H1 (cell line): ENCODE results near the gene CSN3. TPM values are rescaled to one million over a fixed set of nuclear protein-coding genes. Genes with fewer than 3 reads are reported as not detected.
"Not testable (repeated sequence)": the region's sequence is repeated elsewhere in the genome, so short reads cannot be mapped to it uniquely, and the experiment has no call there.

Experiments
- CTCF ChIA-PET: fragments of 300-600 bp; sonication (Branson Sonifier 250); formaldehyde crosslinking; loops from one replicate; lab custom pipeline; 2021; ENCODE audit not compliant: partially characterized antibody; lab: Charles Lee
- POLR2A ChIA-PET: fragments of 300-600 bp; sonication (Branson Sonifier 250); formaldehyde crosslinking; loops from one replicate; lab custom pipeline; 2021; ENCODE audit warnings: inconsistent platforms; ENCODE audit not compliant: partially characterized antibody; lab: Charles Lee
- DNase-seq, 2 experiments: peaks; one replicate each; pipeline versions ENCODE4 v3.0.0 to v3.0.0-alpha.2; 2010 to 2022; ENCODE audit warnings: low spot score in 2 of 2, low read depth in 1 of 2, mixed read lengths in 1 of 2
- FAIRE-seq: peaks from 2 replicates; lab custom pipeline; 2011; peaks lifted over from hg19 to GRCh38; lab: Jason Lieb, UNC
- H2AFZ ChIP-seq: 2 replicates; pipeline ENCODE4 v1.8.1; 2012; ENCODE audit warnings: low read length, inconsistent platforms
- H2AK5ac ChIP-seq: 2 replicates; pipeline ENCODE4 v1.6.1; 2013; ENCODE audit warnings: low read depth, low read length
- H2BK120ac ChIP-seq: replicated peaks from 2 replicates; pipeline ENCODE3; 2013; ENCODE audit warnings: low read depth, low read length, inconsistent platforms
- H2BK12ac ChIP-seq: 2 replicates; pipeline ENCODE4 v1.6.1; 2013; ENCODE audit warnings: low read depth, low read length
- H2BK15ac ChIP-seq: 2 replicates; pipeline ENCODE4 v1.6.1; 2013; ENCODE audit warnings: low read length
- H2BK20ac ChIP-seq: 2 replicates; pipeline ENCODE4 v1.6.1; 2013; ENCODE audit warnings: low read length
- H2BK5ac ChIP-seq: 2 replicates; pipeline ENCODE4 v1.6.1; 2013; ENCODE audit warnings: low read depth, low read length
- H3K14ac ChIP-seq: 2 replicates; pipeline ENCODE4 v1.6.1; 2013; ENCODE audit warnings: inconsistent platforms; ENCODE audit not compliant: insufficient read length
- H3K18ac ChIP-seq: 2 replicates; pipeline ENCODE4 v1.6.1; 2013; ENCODE audit warnings: low read length; ENCODE audit errors: extremely low read depth
- H3K23ac ChIP-seq: 2 replicates; pipeline ENCODE4 v1.6.1; 2013; ENCODE audit warnings: inconsistent platforms; ENCODE audit not compliant: insufficient read length
- H3K23me2 ChIP-seq: 2 replicates; pipeline ENCODE4 v1.6.1; 2013; ENCODE audit warnings: low read depth, low read length
- H3K27ac ChIP-seq: 2 replicates; pipeline ENCODE4 v1.6.1; 2011; ENCODE audit warnings: low read depth, low read length, inconsistent platforms
- H3K27me3 ChIP-seq, 4 experiments: replicated peaks in 1 of 4; 1 replicate in 1 of 4; 2 replicates in 3 of 4; pipeline versions ENCODE4 v1.6.1 to v1.8.1; 2011 to 2013; ENCODE audit warnings: low read length in 3 of 4, mild to moderate bottlenecking in 3 of 4, inconsistent platforms in 2 of 4, mixed read lengths in 2 of 4, moderate library complexity in 1 of 4; ENCODE audit not compliant: control insufficient read depth in 3 of 4, insufficient read depth in 3 of 4; ENCODE audit errors: extremely low read depth in 1 of 4
- H3K36me3 ChIP-seq, 4 experiments: 2 replicates each; pipeline versions ENCODE4 v1.6.1 to v1.8.1; 2011 to 2013; ENCODE audit warnings: mild to moderate bottlenecking in 4 of 4, low read length in 3 of 4, moderate library complexity in 2 of 4, control low read depth in 1 of 4, inconsistent platforms in 1 of 4; ENCODE audit not compliant: insufficient read depth in 4 of 4, control insufficient read depth in 2 of 4
- H3K4ac ChIP-seq: replicated peaks from 2 replicates; pipeline ENCODE3; 2013; ENCODE audit warnings: low read length, low read depth, mixed read lengths, inconsistent platforms; ENCODE audit not compliant: insufficient read length
- H3K4me1 ChIP-seq, 4 experiments: replicated peaks in 1 of 4; 1 replicate in 1 of 4; 2 replicates in 3 of 4; pipeline versions ENCODE4 v1.6.1 to v1.8.1; 2011 to 2013; ENCODE audit warnings: low read length in 3 of 4, inconsistent platforms in 2 of 4, mixed read lengths in 1 of 4; ENCODE audit not compliant: insufficient read depth in 4 of 4, control insufficient read depth in 3 of 4
- H3K4me2 ChIP-seq, 2 experiments: 2 replicates each; pipeline versions ENCODE4 v1.6.1 to v1.8.1; 2011 to 2013; ENCODE audit warnings: low read depth in 2 of 2, low read length in 2 of 2, control low read depth in 1 of 2, inconsistent platforms in 1 of 2, mild to moderate bottlenecking in 1 of 2; ENCODE audit not compliant: insufficient read depth in 1 of 2
- H3K4me3 ChIP-seq, 4 experiments: fragments of 200-600, 300-600 bp in 1 of 4; sonication (generic), shearing (Covaris generic), sonication (Bioruptor Twin) in 1 of 4; 2 replicates each; pipeline versions ENCODE4 v1.5.1 to v1.8.1; 2011 to 2016; ENCODE audit warnings: low read length in 4 of 4, low read depth in 3 of 4, control low read depth in 2 of 4, inconsistent platforms in 2 of 4, mild to moderate bottlenecking in 2 of 4, mixed read lengths in 1 of 4, moderate library complexity in 1 of 4; ENCODE audit not compliant: insufficient read depth in 2 of 4; ENCODE audit errors: extremely low read depth in 1 of 4
- H3K56ac ChIP-seq: replicated peaks from 2 replicates; pipeline ENCODE3; 2013; ENCODE audit warnings: low read depth, mild to moderate bottlenecking, mixed read lengths, low read length, inconsistent platforms; ENCODE audit not compliant: insufficient read length
- H3K79me1 ChIP-seq: 2 replicates; pipeline ENCODE4 v1.6.1; 2013; ENCODE audit warnings: low read depth, low read length, control low read depth
- H3K79me2 ChIP-seq, 2 experiments: 2 replicates each; pipeline versions ENCODE4 v1.6.1 to v1.8.1; 2012 to 2013; ENCODE audit warnings: low read length in 2 of 2, mild to moderate bottlenecking in 2 of 2, inconsistent platforms in 1 of 2; ENCODE audit not compliant: insufficient read depth in 2 of 2, control insufficient read depth in 1 of 2
- H3K9ac ChIP-seq, 4 experiments: replicated peaks in 1 of 4; 1 replicate in 1 of 4; 2 replicates in 3 of 4; pipeline versions ENCODE4 v1.6.1 to v1.8.1; 2011 to 2013; ENCODE audit warnings: low read depth in 3 of 4, low read length in 3 of 4, control low read depth in 2 of 4, mild to moderate bottlenecking in 2 of 4, moderate library complexity in 2 of 4, inconsistent platforms in 1 of 4; ENCODE audit errors: extremely low read depth in 1 of 4
- H3K9me3 ChIP-seq, 2 experiments: 2 replicates each; pipeline versions ENCODE4 v1.6.1 to v1.8.1; 2012 to 2013; ENCODE audit warnings: mild to moderate bottlenecking in 2 of 2, moderate library complexity in 2 of 2, control low read depth in 1 of 2, inconsistent platforms in 1 of 2, low read depth in 1 of 2, low read length in 1 of 2, mixed read lengths in 1 of 2; ENCODE audit not compliant: insufficient read depth in 2 of 2
- H4K20me1 ChIP-seq, 2 experiments: replicated peaks in 1 of 2; 2 replicates each; pipeline versions ENCODE3 to v1.8.1; 2011 to 2013; ENCODE audit warnings: inconsistent platforms in 2 of 2, low read length in 2 of 2, mild to moderate bottlenecking in 1 of 2; ENCODE audit not compliant: insufficient read depth in 2 of 2, control insufficient read depth in 1 of 2
- H4K5ac ChIP-seq: 2 replicates; pipeline ENCODE4 v1.6.1; 2013; ENCODE audit warnings: low read length, low read depth, mixed read lengths, inconsistent platforms; ENCODE audit not compliant: insufficient read length
- H4K8ac ChIP-seq: 2 replicates; pipeline ENCODE4 v1.8.0; 2013; ENCODE audit warnings: mild to moderate bottlenecking, moderate library complexity, low read length, inconsistent platforms; ENCODE audit not compliant: insufficient read depth; ENCODE audit errors: extremely low read depth
- H4K91ac ChIP-seq: replicated peaks from 2 replicates; pipeline ENCODE3; 2013; ENCODE audit warnings: low read length, mixed read lengths, inconsistent platforms; ENCODE audit not compliant: insufficient read length
- WGBS, 2 experiments: shearing (Covaris generic) in 1 of 2; methylation state at CpG; one replicate each; pipeline versions ENCODE4 v1.1.6 to v1.1.7; 2013 to 2015; ENCODE audit warnings: low lambda C conversion rate in 2 of 2, mixed read lengths in 2 of 2, inconsistent platforms in 1 of 2, low coverage in 1 of 2, missing lambda C conversion rate in 1 of 2; ENCODE audit not compliant: insufficient replicate concordance in 2 of 2, insufficient coverage in 1 of 2, insufficient read length in 1 of 2; ENCODE audit errors: extremely low coverage in 1 of 2, missing lambda C conversion rate in 1 of 2; 5-methylcytosine and 5-hydroxymethylcytosine counted together
- polyA plus RNA-seq, 7 experiments: library from polyadenylated mRNA; depleted of rRNA in 3 of 7; stranded (reverse) in 5 of 7; unstranded in 2 of 7; fragments of >200 nt in 5 of 7; fragments of 200-250 nt in 2 of 7; gene quantifications; 1 replicate in 5 of 7; 2 replicates in 1 of 7; 4 replicates in 1 of 7; pipeline versions ENCODE4 v1.2.1 to v1.2.3, GENCODE V29; 2011 to 2013; ENCODE audit warnings: missing spikeins in 2 of 7, mixed read lengths in 2 of 7
- total RNA-seq: library from RNA; stranded (reverse); fragmentation: NEBNext Ultra II Directional; extraction: Animal tissue kit (Norgen Biotek cat#: 25700); gene quantifications from 2 replicates; pipeline ENCODE4 v1.2.1, GENCODE V29; 2021

CSN3 gene
- total and polyA plus RNA-seq, 2 of the 8 experiments (the other 6 are each of a cell fraction or from before 2014, with no cell fraction given), result not detected

DNA sequence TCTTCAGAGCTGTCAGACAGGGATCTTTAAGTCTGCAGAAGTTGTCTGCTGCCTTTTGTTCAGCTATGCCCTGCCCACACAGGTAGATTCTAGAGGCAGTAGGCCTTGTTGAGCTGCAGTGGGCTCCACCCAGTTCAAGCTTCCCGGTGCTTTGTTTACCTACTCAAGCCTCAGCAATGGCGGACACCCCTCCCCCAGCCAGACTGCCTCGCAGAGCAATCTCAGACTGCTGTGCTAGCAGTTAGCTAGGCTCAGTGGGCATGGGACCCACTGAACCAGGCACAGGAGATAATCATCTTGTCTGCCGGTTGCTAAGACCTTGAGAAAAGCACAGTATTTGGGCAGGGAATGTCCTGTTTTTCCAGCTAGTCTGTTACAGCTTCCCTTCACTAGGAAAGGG, 29.6 kb upstream of the CSN3 start:
- H4K8ac ChIP-seq, H3K56ac ChIP-seq, POLR2A ChIA-PET, H3K79me1 ChIP-seq, H4K91ac ChIP-seq, H3K14ac ChIP-seq, FAIRE-seq, H3K4me1 ChIP-seq, H2BK12ac ChIP-seq, H3K36me3 ChIP-seq, H3K9ac ChIP-seq, H3K4me2 ChIP-seq, H3K27ac ChIP-seq, H3K23me2 ChIP-seq, H3K27me3 ChIP-seq, H4K5ac ChIP-seq, DNase-seq, H3K4ac ChIP-seq, H3K9me3 ChIP-seq, H2BK20ac ChIP-seq, H3K18ac ChIP-seq, H2BK5ac ChIP-seq, H2BK120ac ChIP-seq, H4K20me1 ChIP-seq, H3K79me2 ChIP-seq, H2BK15ac ChIP-seq, H2AK5ac ChIP-seq, H3K23ac ChIP-seq, H3K4me3 ChIP-seq: not testable (repeated sequence)
- peak overlapping the region; percentile 82; the same call in 1 of the 2 replicates for H2AFZ ChIP-seq
- CTCF ChIA-PET, result interaction anchor here (0.7 to 1.5 kb wide), 3 partner anchors 316 to 347 kb away, joined by 3 to 4 read pairs (median 4); no protein-coding TSS in a partner anchor
- 78% methylated on average over 4 of the region's 4 CpGs; no CpG with 5 or more reads in 1 of the 2 experiments for WGBS, 2 experiments

DNA sequence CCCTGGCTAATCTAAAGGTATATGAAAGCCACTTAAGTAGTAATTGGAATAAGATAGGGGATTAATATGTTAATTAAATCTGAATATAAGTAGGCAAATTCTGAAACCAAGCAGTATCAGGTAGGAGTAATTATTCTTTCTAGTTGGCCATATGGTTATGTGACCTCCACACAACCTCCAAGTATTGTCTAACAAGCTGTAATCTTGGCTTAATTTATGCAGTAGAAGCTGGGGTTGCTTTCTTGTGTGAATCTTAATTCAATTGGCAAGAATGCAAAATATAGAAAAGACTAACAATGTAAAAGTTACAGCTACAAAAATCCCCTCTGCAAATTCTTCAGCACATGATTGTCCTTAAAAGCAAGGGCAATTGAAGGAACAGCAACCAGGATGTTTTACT, 26.3 kb upstream of the CSN3 start:
- H4K8ac ChIP-seq, H3K27me3 ChIP-seq, CTCF ChIA-PET, H3K4me1 ChIP-seq, H2BK12ac ChIP-seq, H2BK5ac ChIP-seq, H4K5ac ChIP-seq, H2BK15ac ChIP-seq, H3K79me1 ChIP-seq, POLR2A ChIA-PET, H3K14ac ChIP-seq, H3K23ac ChIP-seq, H3K27ac ChIP-seq, H3K79me2 ChIP-seq, H3K36me3 ChIP-seq, H4K20me1 ChIP-seq, H4K91ac ChIP-seq, H3K9me3 ChIP-seq, H2BK120ac ChIP-seq, H3K18ac ChIP-seq, H3K9ac ChIP-seq, H2BK20ac ChIP-seq, DNase-seq, H3K4ac ChIP-seq, H2AFZ ChIP-seq, H3K56ac ChIP-seq, H3K4me2 ChIP-seq, H3K23me2 ChIP-seq, H2AK5ac ChIP-seq, H3K4me3 ChIP-seq: not testable (repeated sequence)
- FAIRE-seq, result peak; percentile 81
